SK-N-MC (cell line): ENCODE data around the gene MRPL46.

Experiments used
- DNase-seq: peaks from one replicate; pipeline ENCODE4 v3.0.0-alpha.2; 2011; ENCODE audit warnings: low read depth, low spot score
- H3K27ac ChIP-seq: fragments of 200-600 bp; sonication (generic); 2 replicates; pipeline ENCODE4 v1.5.1; 2016; ENCODE audit warnings: mixed run types
- H3K36me3 ChIP-seq: fragments of 200-600 bp; sonication (generic); 2 replicates; pipeline ENCODE4 v1.6.1; 2017; ENCODE audit warnings: antibody characterized with exemption, low read length, mixed read lengths; ENCODE audit not compliant: insufficient read depth
- H3K4me3 ChIP-seq: fragments of 200-600 bp; sonication (generic); 2 replicates; pipeline ENCODE4 v1.5.1; 2016
- H3K9ac ChIP-seq: fragments of 200-600 bp; sonication (generic); 2 replicates; pipeline ENCODE4 v1.8.0; 2017; ENCODE audit warnings: mixed run types, mixed read lengths; ENCODE audit not compliant: insufficient read length
- H3K9me3 ChIP-seq: fragments of 200-600 bp; sonication (generic); 2 replicates; pipeline ENCODE4 v1.6.1; 2017; ENCODE audit warnings: low read depth, mild to moderate bottlenecking, antibody characterized with exemption, low read length, moderate library complexity, mixed read lengths
- EZH2 ChIP-seq: fragments of 200-600 bp; sonication (generic); IDR thresholded peaks from one replicate; pipeline ENCODE4 v1.6.1; 2017; ENCODE audit warnings: antibody characterized with exemption
- FOXP2 ChIP-seq: optimal IDR thresholded peaks from 2 replicates; pipeline ENCODE3; 2011; ENCODE audit warnings: mild to moderate bottlenecking, moderate library complexity; ENCODE audit not compliant: insufficient read depth; ENCODE audit errors: extremely low read length, control extremely low read depth
- POLR2AphosphoS5 ChIP-seq: IDR thresholded peaks from 2 replicates; pipeline ENCODE4 v1.6.1; 2012; ENCODE audit warnings: mild to moderate bottlenecking, low read depth, low read length, borderline replicate concordance

MRPL46 gene

GRCh38 chr15:88454867-88455810 lies 12.0 kb downstream of the MRPL46 start:
- no peak for TF ChIP-seq EZH2
- TF ChIP-seq POLR2AphosphoS5 = no peak
- TF ChIP-seq FOXP2 = no peak
- Histone ChIP-seq H3K9me3 (no peaks in the 10 kb centered on the region), H3K27ac (no peak overlapping the region), H3K36me3 (peaks cover 19% of the 10 kb centered on the region; the same call in 1 of the 2 replicates), H3K9ac (no peak overlapping the region), H3K4me3 (no peak overlapping the region)
- DNase-seq = no peak

GRCh38 chr15:88454236-88454635 lies 13.0 kb downstream of the MRPL46 start:
- Histone ChIP-seq H3K36me3 (peaks cover 10% of the 10 kb centered on the region; the same call in 1 of the 2 replicates), H3K4me3 (no peak overlapping the region), H3K9me3 (no peaks in the 10 kb centered on the region), H3K9ac (no peak overlapping the region), H3K27ac (no peak overlapping the region)
- no peak for DNase-seq
- TF ChIP-seq FOXP2 (no peak), EZH2 (no peak), POLR2AphosphoS5 (no peak)

GRCh38 chr15:88453651-88454050 lies 13.5 kb downstream of the MRPL46 start:
- peaks cover 6% of the 10 kb centered on the region; the same call in 1 of the 2 replicates for H3K36me3 ChIP-seq
- no peak overlapping the region for H3K27ac ChIP-seq
- H3K9ac ChIP-seq = no peak overlapping the region
- no peak for TF ChIP-seq POLR2AphosphoS5
- no peak for TF ChIP-seq FOXP2
- TF ChIP-seq EZH2 = no peak
- no peaks in the 10 kb centered on the region for H3K9me3 ChIP-seq
- no peak for DNase-seq
- H3K4me3 ChIP-seq = no peak overlapping the region

GRCh38 chr15:88450125-88450798 lies 16.9 kb downstream of the MRPL46 start:
- Histone ChIP-seq H3K4me3 (no peak overlapping the region), H3K36me3 (no peaks in the 10 kb centered on the region), H3K27ac (no peak overlapping the region), H3K9ac (no peak overlapping the region), H3K9me3 (no peaks in the 10 kb centered on the region)
- TF ChIP-seq FOXP2 = no peak
- DNase-seq = no peak

- H3K9ac ChIP-seq = no peak overlapping the region
- no peak for DNase-seq
- no peak overlapping the region for H3K27ac ChIP-seq
- no peaks in the 10 kb centered on the region for H3K9me3 ChIP-seq
- H3K4me3 ChIP-seq = no peak overlapping the region
- no peaks in the 10 kb centered on the region for H3K36me3 ChIP-seq
- TF ChIP-seq FOXP2 (no peak), EZH2 (no peak), POLR2AphosphoS5 (no peak)
Observed at GRCh38 chr15:88449581-88449980, 17.6 kb downstream of the MRPL46 start.

- no peaks in the 10 kb centered on the region for H3K36me3 ChIP-seq
- TF ChIP-seq FOXP2 = no peak
- TF ChIP-seq EZH2 = no peak
- no peak for TF ChIP-seq POLR2AphosphoS5
- no peak overlapping the region for H3K27ac ChIP-seq
- no peaks in the 10 kb centered on the region for H3K9me3 ChIP-seq
- H3K4me3 ChIP-seq = no peak overlapping the region
- DNase-seq = no peak
- H3K9ac ChIP-seq = no peak overlapping the region
Observed at GRCh38 chr15:88448991-88449461, 18.2 kb downstream of the MRPL46 start.

- no peak overlapping the region for H3K9ac ChIP-seq
- no peak overlapping the region for H3K4me3 ChIP-seq
- H3K27ac ChIP-seq = no peak overlapping the region
- no peaks in the 10 kb centered on the region for H3K9me3 ChIP-seq
- no peak for TF ChIP-seq EZH2
- no peak for TF ChIP-seq POLR2AphosphoS5
- no peak for TF ChIP-seq FOXP2
- H3K36me3 ChIP-seq = no peaks in the 10 kb centered on the region
- DNase-seq = no peak
Observed at GRCh38 chr15:88447741-88448140, 19.4 kb downstream of the MRPL46 start.

- no peak overlapping the region for H3K27ac ChIP-seq
- H3K36me3 ChIP-seq = no peaks in the 10 kb centered on the region
- no peak for DNase-seq
- H3K9ac ChIP-seq = no peak overlapping the region
- H3K4me3 ChIP-seq = no peak overlapping the region
- no peaks in the 10 kb centered on the region for H3K9me3 ChIP-seq
- TF ChIP-seq EZH2 (no peak), POLR2AphosphoS5 (no peak), FOXP2 (no peak)
Observed at GRCh38 chr15:88447206-88447605, 20.0 kb downstream of the MRPL46 start.
